DMS153 treated with DMSO at 0.1 percent for 48 hours (cell line): ENCODE measurements around the gene CFAP100.

Experiments
- DNase-seq: peaks from one replicate; lab custom pipeline; 2025; ENCODE audit not compliant: unreplicated experiment; lab: John Stamatoyannopoulos, UW

Gene CFAP100

GRCh38 chr3:126399351-126399735 lies 4.6 kb downstream of the CFAP100 start:
- no peak for DNase-seq

- no peak for DNase-seq
Measured at GRCh38 chr3:126399756-126400155, 5.0 kb downstream of the CFAP100 start.

GRCh38 chr3:126401611-126402160 lies 7.0 kb downstream of the CFAP100 start:
- no peak for DNase-seq

- DNase-seq, result no peak
Measured at GRCh38 chr3:126402178-126402577, 7.5 kb downstream of the CFAP100 start.

GRCh38 chr3:126402666-126403302 lies 8.1 kb downstream of the CFAP100 start:
- no peak for DNase-seq

GRCh38 chr3:126406389-126407296 lies 11.9 kb downstream of the CFAP100 start:
- DNase-seq, result no peak

GRCh38 chr3:126407412-126408044 lies 12.8 kb downstream of the CFAP100 start:
- no peak for DNase-seq

- no peak for DNase-seq
Measured at GRCh38 chr3:126408099-126408498, 13.4 kb downstream of the CFAP100 start.

- DNase-seq, result no peak
Measured at GRCh38 chr3:126412841-126413692, 18.4 kb downstream of the CFAP100 start.

GRCh38 chr3:126413693-126414080 lies 19.0 kb downstream of the CFAP100 start:
- DNase-seq, result no peak

- DNase-seq, result no peak
Measured at GRCh38 chr3:126414406-126414805, 19.7 kb downstream of the CFAP100 start.

- no peak for DNase-seq
Measured at GRCh38 chr3:126414961-126415660, 20.4 kb downstream of the CFAP100 start.

GRCh38 chr3:126415661-126416591 lies 21.2 kb downstream of the CFAP100 start:
- no peak for DNase-seq

GRCh38 chr3:126416943-126417342 lies 22.2 kb downstream of the CFAP100 start:
- DNase-seq, result no peak

- no peak for DNase-seq
Measured at GRCh38 chr3:126417515-126417914, 22.8 kb downstream of the CFAP100 start.

- DNase-seq, result no peak
Measured at GRCh38 chr3:126417981-126418530, 23.3 kb downstream of the CFAP100 start.

- DNase-seq, result no peak
Measured at GRCh38 chr3:126418661-126419131, 24.0 kb downstream of the CFAP100 start.

- no peak for DNase-seq
Measured at GRCh38 chr3:126419151-126419703, 24.5 kb downstream of the CFAP100 start.
